ENCODE measurements around the gene PLSCR2.
"Not testable (repeated sequence)": the region's sequence is repeated elsewhere in the genome, so short reads cannot be mapped to it uniquely, and the experiment has no call there.

Gene PLSCR2

DNA sequence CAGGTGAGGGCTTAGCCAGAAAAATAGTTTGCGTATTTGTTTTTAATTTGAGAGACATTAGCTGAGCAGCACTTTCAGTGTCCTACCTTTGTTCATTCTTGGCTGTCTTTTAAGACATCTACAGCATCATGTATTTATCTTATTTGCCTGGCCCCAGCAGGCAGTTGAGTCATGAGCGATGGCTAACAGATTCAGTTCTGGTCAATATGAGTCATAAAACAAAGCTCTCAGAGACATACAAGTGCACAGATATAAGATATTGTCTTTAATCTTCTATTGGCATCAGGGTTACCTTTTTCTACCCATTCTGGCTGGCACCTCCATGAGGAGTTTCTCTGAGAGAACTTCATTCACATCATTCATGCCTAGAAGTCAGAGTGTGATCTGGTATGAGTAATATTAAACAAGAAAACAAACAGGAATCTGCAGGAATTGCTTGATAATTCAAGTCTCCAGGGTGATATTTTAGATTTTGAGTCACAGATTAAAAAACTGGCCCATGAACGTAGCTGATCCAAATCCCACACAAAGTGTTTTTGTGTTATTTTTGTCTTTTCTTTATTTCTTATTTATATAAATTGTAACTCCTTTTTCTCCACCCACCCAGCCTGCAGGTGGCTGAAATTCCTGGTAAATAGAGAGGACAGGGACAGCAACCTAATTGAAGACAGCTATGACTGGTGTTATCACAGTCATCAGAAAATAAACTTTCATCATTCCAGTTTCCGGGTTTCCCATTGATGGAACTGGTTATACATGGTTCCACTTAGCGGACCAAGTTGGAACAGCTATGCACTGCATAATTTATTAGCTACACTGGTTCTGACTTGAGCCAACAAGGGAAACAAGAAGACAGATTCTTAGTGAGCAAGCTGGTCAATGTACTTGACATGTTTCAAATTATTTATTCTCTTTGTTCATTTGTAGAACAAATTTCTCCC is 47.3 kb downstream of the PLSCR2 start:
- DNase-seq (ENCODE audit: low read depth): peak; percentile 63

DNA sequence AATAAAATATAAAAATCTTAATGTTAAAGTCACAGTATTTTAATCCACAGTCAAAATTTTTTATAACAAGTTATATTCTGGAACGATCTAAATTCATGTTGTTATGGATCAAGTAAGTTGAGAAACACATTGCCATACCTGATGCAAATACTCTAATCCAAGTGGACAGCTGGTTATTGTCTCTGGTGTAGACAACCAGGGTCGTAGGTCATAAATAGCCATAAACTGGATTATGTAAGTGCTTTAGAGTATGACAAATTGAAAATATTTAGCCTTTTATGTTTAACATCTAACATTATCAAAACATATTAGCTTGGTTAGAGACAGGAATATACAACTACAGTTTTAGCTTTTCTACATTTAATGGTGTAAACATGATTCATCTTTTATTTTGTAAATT is 53.0 kb downstream of the PLSCR2 start:
- no peak for DNase-seq (ENCODE audit: low read depth)

DNA sequence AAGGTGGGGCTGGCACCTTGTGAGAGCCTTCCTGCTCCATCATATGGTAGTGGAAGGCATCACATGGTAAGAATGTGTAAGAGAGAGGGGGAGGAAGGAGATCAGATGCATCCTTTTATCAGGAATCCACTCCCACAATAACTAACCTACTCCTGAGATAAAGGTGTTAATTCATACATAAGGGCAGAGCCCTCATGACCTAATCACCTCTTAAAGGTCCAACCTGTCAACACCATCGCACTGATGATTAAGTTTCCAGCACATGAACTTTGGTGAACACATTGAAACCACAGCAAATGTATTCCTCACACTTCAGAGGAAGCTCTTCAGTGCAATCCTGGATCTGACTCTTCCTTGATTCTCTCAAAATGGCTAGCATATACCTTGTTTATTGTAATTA is 55.4 kb downstream of the PLSCR2 start:
- DNase-seq (ENCODE audit: low read depth): peak; percentile 21

DNA sequence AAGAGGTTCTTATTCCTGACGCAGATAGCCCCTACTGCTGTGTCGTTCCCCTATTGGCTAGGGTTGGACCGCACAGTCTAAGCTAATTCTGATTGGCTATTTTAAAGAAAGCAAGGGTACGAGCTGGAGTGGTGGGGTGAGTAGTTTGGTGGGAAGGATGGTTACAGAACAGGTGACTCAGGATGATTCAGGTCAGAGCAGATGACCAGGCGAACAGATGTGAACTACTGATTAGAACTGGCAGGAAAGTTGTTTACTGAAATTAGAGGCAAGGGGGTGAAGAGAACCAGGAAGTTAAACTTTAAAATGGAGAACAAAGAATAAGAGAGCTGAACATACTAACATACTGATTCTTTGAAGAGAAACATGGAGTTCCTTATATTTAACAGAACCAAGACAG is 56.6 kb downstream of the PLSCR2 start:
- DNase-seq (ENCODE audit: low read depth): not testable (repeated sequence)

DNA sequence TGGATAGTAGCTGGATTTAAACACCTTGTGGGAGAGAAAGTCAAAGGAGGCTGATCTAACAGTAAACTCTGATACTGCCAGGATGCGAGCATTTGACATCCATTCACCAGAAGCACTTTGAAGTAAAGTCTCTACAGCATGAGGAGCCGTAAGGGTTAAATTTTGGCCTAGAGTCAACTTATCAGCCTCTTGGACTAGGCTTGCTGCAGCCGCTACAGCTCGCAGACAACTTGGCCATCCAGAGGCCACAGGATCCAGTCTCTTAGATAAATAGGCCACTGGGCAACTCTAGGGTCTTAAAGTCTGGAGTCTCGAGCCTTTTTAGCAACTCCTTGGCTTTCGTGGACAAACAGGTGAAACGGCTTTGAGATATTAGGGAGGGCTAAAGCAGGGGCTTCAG is 61.4 kb downstream of the PLSCR2 start:
- DNase-seq (ENCODE audit: low read depth): no peak

DNA sequence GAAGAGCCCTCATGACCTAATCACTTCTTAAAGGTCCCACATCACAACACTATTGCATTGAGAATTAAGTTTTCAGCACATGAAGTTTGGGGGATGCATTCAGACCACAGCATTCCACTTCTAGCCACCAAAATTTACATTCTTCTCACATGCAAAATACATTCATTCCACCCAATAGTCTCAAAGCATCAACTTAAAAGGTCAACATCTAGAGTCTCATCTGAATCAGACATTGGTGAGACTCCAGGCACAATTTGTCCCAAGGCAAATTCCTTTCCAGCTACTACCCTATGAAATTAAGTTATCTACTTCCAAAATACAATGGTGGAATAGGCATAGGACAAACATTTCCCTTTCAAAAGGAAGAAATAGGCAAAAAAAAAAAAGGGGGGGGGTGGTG is 64.9 kb downstream of the PLSCR2 start:
- DNase-seq (ENCODE audit: low read depth): no peak

DNA sequence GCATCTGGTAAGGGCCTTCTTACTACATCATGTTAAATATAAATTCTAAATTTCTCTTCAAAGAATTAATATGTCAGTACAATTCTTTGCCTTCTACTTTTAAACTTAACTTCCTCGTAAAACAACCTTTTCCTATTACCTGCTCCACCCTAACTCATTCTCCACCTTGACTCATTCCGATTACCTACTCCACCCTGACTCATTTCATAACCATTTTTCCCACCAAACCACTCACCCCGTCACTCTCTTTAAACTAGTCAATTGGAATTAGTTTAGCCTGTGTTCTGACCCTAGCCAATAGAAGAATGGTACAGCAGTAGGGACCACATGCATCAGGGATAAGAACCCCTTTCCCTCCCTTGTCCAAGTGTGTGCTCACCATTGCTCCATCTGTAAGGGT is 65.6 kb downstream of the PLSCR2 start:
- DNase-seq (ENCODE audit: low read depth): no peak

DNA sequence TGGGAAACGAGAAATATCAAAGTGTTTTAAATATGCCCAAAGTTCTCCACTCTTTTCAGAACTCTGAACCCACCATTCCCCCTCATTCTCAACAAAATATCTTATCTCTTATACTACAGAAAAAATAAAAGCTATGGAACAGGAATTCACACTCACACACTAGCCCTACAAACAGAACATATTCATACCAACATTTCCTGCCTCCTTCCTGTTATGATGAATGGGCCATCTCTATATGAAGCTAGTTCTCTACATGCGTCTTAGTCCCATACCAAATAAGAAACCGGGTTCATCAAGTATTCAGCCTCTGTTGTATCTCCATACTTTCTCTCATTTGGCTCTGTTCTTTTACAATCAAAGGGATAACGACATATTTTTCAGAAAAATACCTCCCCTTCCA is 72.6 kb downstream of the PLSCR2 start:
- DNase-seq (ENCODE audit: low read depth): no peak

DNA sequence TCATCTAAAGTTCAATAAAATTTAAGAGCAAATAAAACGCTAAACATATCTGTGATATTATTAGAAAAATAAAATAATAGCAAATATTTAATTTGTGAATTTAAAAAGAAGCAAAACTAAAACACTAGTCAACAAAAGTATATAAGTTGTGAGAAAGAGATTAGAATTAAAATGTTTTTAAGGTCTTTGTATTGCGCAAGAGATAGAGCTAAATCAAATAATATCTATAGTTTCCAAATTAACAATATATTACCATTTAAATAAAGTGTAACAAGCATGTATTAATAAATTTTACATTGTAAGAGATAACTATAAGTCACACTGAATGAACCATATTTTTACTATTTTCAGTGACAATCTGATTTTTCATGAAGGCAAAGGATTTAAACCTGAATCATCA is 74.2 kb downstream of the PLSCR2 start:
- DNase-seq (ENCODE audit: low read depth): no peak

DNA sequence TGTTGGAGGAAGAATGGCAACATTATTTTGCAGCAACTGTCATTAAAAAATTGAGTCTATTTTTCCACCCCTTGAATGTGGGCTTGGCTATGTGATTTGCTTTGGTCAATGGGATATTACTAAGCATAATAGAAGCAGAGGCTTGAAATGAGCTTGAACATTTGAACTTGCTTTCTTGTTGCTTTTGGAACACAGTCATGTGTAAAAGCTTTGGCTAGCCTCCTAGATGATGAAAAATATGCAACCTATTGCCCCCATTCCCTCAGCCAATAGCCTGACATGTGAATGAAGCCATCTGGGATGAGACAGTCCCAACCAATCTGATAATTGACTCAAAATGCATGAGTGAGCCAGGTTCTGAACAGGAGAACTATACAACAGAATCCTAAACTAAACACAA is 78.4 kb downstream of the PLSCR2 start:
- DNase-seq (ENCODE audit: low read depth): peak; percentile 35

DNA sequence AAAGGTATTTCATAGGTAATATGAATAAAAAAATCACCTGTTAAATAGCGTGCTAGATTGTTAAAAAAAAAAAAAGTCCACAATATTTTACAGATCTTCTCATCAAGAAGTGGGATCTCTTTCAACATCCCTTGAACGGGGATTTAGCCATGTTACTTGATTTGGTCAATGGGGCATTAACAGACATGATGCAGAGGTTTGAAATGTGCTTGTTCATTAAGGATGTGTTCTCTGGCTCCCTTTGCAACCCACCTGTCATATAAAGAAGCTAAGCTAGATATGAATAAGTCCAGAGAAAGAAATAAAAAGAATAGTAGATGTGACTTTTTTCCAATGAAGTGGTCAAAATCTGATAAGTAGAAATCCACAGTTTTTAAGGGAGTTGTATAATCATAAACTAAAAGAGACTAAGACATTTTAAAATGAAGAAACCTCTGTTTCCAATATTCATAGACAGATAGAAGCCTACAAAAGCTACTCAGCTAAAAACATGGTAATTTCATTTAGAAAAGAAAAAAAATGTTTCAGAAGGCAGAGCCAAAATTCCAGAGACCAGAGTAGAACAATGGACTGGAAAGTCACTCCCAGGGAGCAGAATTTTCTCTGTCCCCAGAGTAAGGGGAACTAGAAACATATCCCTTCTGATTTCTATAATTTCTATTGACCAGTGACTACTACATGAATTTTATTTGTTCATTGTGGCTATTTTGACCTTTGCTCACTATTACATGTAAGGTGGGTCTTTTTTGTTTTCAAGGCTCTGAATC is 79.2 kb downstream of the PLSCR2 start:
- no peak for DNase-seq (ENCODE audit: low read depth)

DNA sequence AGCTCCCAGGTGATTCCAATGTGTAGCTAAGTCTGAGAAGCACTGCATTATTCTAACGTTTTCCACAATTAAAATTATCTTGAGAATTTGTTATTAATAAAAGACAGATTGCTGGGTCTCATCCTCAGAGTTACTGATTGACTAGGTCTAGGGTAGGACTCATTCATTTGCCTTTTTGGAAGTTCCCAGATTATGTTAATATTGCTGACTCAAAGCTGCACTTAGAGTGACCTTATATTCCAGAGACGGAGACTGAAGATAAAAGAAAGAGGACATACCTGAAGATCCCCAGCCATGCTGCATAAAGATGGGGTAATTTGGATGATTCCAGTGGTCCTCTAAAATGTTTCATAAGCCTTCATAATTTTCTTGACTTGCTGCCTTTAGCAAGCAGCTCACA is 81.8 kb downstream of the PLSCR2 start:
- no peak for DNase-seq (ENCODE audit: low read depth)

DNA sequence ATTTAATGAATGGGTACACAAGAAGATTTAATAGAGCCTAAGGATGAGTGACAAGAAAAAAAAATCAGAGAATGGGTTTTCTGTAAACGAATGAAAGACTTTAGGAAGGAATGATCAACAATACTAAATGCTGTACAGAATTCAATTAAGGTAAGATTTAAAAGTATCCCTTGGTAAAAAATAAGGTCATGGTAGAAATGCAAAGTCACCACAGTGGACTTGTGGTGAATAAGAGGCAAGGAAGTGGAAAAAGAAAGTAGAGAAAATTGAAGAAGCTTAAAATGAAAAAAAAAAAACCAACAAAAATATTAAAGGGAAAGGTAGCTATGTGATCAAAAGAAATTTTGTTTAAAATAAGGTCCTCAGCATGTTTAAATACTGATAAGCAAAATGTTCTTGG is 82.4 kb downstream of the PLSCR2 start:
- no peak for DNase-seq (ENCODE audit: low read depth)

DNA sequence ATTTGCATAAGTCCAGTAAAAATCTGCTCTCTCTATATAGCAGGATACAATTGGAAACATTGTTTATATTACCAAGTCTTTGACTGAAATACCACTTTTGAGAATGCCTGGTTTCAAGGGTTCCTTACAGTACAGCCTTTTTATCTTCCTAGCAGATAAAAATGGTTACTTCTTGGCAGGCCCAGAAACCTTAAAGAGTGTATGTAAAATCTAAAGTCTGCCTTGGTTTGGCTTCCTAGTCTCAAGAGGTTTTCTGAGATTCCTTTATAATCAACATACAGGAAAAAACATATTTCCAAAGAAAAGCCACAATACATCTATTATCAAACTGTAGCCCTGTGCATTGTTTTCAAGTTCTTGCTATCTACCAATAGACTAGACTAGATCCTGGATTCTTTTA is 84.6 kb downstream of the PLSCR2 start:
- DNase-seq (ENCODE audit: low read depth): no peak

Data from amniotic epithelial cell (primary cell).